Bronchial epithelial cell (primary cell): ENCODE measurements around the gene IRF5. TPM values are rescaled to one million over a fixed set of nuclear protein-coding genes. Genes with fewer than 3 reads are reported as not detected.

ENCODE experiments used
- DNase-seq: peaks from one replicate; pipeline ENCODE4 v3.0.0-alpha.2; 2010; ENCODE audit warnings: low read depth
- FAIRE-seq: peaks from 2 replicates; lab custom pipeline; 2011; peaks lifted over from hg19 to GRCh38; lab: Jason Lieb, UNC
- H3K27me3 ChIP-seq: 2 replicates; pipeline ENCODE4 v1.5.1; 2011; ENCODE audit warnings: low read length; ENCODE audit not compliant: control insufficient read depth, insufficient read depth
- H3K36me3 ChIP-seq: 2 replicates; pipeline ENCODE4 v1.5.1; 2011; ENCODE audit warnings: low read length; ENCODE audit not compliant: control insufficient read depth, insufficient read depth
- H3K4me3 ChIP-seq: 2 replicates; pipeline ENCODE4 v1.5.1; 2011; ENCODE audit warnings: mild to moderate bottlenecking, low read depth, low read length, control low read depth
- CTCF ChIP-seq: IDR thresholded peaks from 2 replicates; pipeline ENCODE4 v1.5.1; 2011; ENCODE audit warnings: mild to moderate bottlenecking, moderate library complexity, low read length, control low read depth, inconsistent platforms; ENCODE audit not compliant: insufficient read depth, severe bottlenecking
- total RNA-seq: library from RNA; depleted of rRNA; stranded (reverse); fragments of >200 nt; gene quantifications from 2 replicates; pipeline ENCODE4 v1.2.1, GENCODE V29; 2014

IRF5 gene
- total RNA-seq, 1 donor from 2014 or later, result 6.8 TPM

DNA sequence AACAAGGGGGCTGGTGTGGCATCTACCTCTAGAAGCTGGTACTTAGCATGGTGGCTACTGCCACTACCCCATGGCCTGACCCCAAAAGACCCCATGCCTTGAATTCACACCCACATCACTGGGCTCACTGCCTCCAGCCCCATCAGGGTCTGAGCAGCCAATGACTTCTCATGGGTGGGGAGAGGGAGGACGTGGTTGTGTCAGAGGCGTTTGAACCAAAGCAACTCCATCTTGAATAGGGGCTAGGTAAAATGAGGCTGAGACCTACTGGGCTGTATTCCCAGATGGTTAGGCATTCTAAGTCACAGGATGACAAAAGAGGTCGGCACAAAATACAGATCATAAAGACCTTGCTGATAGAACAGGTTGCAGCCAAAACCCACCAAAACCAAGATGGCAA, 42.4 kb upstream of the IRF5 start:
- DNase-seq (no peak), FAIRE-seq (no peak)
- no peak for TF ChIP-seq CTCF

DNA sequence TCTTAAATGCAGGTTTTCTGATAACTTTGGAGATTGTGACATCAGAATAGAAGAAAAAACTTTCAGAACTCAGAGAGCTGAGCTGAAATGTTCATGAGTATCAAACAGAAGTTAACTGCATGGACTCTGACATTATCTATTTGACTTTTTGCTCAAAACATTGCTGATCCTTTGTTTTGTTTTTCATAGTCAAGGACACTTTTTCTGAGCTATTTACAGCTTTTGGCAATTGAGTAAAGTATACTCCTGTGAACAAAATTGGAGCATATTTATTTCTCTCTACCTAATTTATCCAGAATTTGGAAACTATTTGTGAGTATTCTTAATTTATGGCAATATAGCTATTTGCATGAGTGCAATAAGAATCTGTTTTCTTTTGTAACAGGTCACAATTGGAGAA, 38.3 kb upstream of the IRF5 start:
- H3K27me3 ChIP-seq, result no peaks in the 10 kb centered on the region
- TF ChIP-seq CTCF, result no peak
- no peak for DNase-seq
- no peak overlapping the region for H3K4me3 ChIP-seq
- H3K36me3 ChIP-seq, result no peaks in the 10 kb centered on the region
- no peak for FAIRE-seq

More for the DNA sequence above, 42.4 kb upstream of the IRF5 start:
- no peaks in the 10 kb centered on the region for H3K27me3 ChIP-seq
- H3K36me3 ChIP-seq, result no peaks in the 10 kb centered on the region
- no peak overlapping the region for H3K4me3 ChIP-seq

- DNase-seq (no peak), FAIRE-seq (no peak)
- Histone ChIP-seq H3K36me3 (no peaks in the 10 kb centered on the region), H3K27me3 (no peaks in the 10 kb centered on the region), H3K4me3 (no peak overlapping the region)
- no peak for TF ChIP-seq CTCF
These were observed 37.5 kb upstream of the IRF5 start for GRCh38 chr7:128900237-128900636.

- FAIRE-seq, result no peak
These were observed 34.8 kb upstream of the IRF5 start for GRCh38 chr7:128902761-128903585.

GRCh38 chr7:128903621-128904361, 33.9 kb upstream of the IRF5 start:
- Histone ChIP-seq H3K27me3 (peaks cover 2% of the 10 kb centered on the region), H3K4me3 (no peak overlapping the region), H3K36me3 (no peaks in the 10 kb centered on the region)
- TF ChIP-seq CTCF, result no peak
- FAIRE-seq (no peak), DNase-seq (no peak)

More at GRCh38 chr7:128902761-128903585, 34.8 kb upstream of the IRF5 start:
- Histone ChIP-seq H3K27me3 (peaks cover 2% of the 10 kb centered on the region), H3K4me3 (no peak overlapping the region), H3K36me3 (no peaks in the 10 kb centered on the region)
- TF ChIP-seq CTCF, result no peak
- DNase-seq, result peak; percentile 41
